Measurements from ENCODE around the gene SKIL.
"Not testable (repeated sequence)": the region's sequence is repeated elsewhere in the genome, so short reads cannot be mapped to it uniquely, and the experiment has no call there.

Gene SKIL

DNA sequence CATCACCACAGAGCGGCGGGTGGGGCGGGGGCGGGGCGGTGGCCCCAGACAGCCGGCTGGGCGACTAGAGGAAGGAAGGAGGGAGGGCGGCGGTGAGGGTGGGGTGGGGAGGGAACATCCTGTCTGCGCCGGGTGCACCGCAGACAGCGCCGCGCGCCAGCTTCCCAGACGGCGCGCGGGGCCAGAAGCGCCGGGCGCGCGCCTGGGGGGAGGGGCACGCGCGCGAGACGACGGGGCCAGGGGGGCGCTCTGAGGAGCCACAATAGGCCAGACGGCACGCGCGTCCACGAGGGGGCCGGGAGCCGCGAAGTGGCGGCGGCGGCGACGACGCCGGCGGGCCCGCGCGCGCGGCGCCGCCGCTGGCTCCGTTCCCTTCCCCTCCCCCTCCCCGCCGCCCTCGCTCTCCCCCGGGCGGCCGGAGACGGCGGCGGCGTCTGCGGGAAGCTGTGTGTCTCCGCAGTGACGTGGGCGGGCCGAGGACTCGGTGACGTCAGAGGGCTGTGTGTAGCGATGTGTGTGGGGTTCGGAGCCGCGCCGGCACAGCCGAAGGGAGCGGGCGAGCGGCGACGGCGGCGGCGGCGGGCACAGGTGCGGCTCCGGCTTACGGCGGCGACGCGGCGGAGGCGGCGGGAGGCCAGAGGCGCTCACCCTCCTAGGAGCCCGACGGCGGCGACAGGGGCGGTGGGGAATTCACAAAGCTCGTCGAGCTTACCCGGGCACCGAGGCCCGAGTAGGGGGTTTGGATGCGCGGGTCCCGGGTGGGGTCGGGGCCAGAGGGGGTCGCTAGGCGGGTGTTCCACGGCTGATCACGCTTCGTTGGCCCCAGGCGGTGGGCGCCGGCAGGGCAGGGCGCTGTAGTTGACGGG is at the start of gene SKIL:
SKIL (plus strand) TSS at position 540 of the 866 bp plus-strand sequence. CDS start 2,617 bp downstream, outside the sequence.
- peak; percentile 100 for DNase-seq

GRCh38 chr3:170309046-170309445 is 48.5 kb upstream of the SKIL start:
- DNase-seq = no peak

DNA sequence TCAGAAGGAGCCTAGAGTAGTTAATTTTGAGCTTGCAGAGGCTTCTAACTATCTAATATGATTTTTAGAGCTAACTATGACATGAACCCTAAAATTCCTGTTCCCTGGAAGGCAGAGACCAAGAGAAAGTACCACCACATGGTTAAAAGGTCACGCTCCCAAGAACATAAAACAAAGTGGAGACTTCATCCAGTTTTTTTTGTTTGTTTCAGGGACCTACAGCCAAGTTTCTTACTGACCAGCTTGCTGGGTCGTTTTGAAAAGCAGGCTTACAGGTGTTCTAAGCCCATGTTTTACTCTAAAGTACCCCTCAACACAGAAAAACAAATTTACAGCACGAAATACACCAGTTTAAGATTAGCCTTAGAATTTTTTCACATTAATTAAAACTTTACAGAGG is 39.6 kb upstream of the SKIL start:
- no peak for DNase-seq

DNA sequence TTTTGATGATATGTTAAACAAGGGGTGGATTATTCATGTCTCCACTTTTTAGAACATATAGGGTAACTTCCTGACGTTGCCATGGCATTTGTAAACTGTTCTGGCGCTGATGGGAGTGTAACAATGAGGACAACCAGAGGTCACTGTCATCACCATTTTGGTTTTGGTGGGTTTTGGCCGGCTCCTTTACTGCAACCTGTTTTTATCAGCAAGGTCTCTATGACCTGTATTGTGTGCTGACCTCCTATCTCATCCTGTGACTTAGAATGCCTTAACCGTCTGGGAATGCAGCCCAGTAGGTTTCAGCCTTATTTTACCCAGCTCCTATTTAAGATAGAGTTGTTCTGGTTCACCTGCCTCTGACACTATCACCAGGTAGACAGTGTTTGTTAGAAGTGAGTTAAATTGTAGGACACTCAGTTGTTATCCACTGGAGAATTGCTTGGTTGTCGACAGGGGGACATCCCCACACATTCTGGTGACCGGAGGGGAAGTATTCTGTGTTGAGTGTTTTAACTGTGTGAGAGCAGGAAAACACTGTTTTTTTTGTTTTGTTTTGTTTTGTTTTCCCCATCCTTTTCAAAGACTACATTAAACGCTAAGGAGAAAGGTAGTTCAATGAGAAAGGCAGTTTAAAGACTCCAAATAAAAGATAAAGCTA is 36.9 kb upstream of the SKIL start:
- DNase-seq = no peak

- DNase-seq = peak; percentile 52
Observed at GRCh38 chr3:170321321-170322034, 36.0 kb upstream of the SKIL start.

DNA sequence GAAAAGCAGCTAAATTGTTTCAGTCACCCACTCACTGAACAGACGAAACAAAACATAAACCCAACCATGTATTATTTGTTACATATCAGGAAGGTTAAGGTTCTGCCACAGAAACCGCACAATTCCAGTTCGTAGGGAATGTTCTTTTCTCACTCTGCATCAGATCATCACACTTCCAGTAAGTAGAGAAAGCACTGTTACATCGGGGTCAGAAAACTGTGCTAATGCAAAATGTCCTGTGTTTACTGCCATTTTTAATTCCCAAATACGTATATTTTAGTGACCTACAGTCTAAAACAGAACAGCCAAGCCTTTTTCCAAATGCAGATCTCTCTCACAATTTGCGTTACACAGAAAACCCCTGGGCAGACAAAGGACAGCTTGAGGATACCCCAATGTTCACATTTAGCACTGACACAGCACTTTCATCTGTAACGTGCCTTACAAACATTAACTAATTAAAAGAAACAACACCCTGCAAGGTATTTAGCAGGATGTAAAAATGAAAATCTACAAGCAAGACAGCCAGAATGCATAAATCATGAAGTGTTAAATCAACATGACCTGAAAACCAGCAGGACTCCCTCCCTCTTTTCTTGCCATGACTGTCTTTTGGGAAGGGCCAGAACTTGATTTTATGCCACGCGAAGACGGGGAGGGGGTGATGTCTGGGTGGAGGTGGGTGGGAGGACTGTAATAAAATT is 34.8 kb upstream of the SKIL start:
- peak; percentile 86 for DNase-seq

- peak; percentile 75 for DNase-seq
Observed at GRCh38 chr3:170323331-170323730, 34.2 kb upstream of the SKIL start.

- no peak for DNase-seq
Observed at GRCh38 chr3:170324962-170325361, 32.6 kb upstream of the SKIL start.

- no peak for DNase-seq
Observed at GRCh38 chr3:170327040-170327808, 30.3 kb upstream of the SKIL start.

- not testable (repeated sequence) for DNase-seq
Observed at GRCh38 chr3:170327868-170328548, 29.5 kb upstream of the SKIL start.

DNA sequence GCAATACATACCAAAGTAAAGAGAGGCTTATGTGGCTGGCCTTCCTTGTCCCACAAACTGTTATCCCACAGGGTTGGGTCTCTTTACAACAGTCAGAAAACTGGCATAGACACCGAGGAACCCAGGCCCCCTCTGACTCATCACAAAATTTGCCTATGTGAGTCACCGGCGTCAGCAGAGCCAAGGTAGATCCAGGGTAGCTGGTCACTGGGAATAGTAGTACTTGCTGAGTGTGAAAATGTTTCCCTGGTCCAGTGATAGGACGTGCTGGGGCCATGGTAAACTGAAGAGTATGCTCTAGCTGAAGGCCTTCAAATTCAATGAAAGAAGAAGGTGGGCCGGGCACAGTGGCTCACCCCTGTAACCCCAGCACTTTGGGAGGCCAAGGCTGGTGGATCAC is 27.1 kb upstream of the SKIL start:
- no peak for DNase-seq

GRCh38 chr3:170331143-170331542 is 26.4 kb upstream of the SKIL start:
- no peak for DNase-seq

- no peak for DNase-seq
Observed at GRCh38 chr3:170337420-170337819, 20.1 kb upstream of the SKIL start.

GRCh38 chr3:170338690-170339340 is 18.7 kb upstream of the SKIL start:
- DNase-seq = no peak

GRCh38 chr3:170342273-170342672 is 15.2 kb upstream of the SKIL start:
- DNase-seq = not testable (repeated sequence)

DNA sequence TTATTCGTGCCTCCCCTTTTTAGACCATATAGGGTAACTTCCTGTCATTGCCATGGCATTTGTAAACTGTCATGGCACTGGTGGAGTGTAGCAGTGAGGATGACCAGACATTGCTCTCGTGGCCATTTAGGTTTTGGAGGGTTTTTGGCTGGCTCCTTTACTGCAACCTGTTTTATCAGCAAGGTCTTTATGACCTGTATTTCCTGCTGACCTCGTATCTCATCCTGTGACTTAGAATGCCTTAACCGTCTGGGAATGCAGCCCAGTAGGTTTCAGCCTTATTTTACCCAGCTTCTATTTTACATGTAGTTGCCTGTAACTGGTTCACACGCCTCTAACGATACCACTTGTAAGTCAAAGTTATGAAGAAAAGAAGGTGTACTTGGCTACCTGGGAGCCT is 13.7 kb upstream of the SKIL start:
- DNase-seq = not testable (repeated sequence)

DNA sequence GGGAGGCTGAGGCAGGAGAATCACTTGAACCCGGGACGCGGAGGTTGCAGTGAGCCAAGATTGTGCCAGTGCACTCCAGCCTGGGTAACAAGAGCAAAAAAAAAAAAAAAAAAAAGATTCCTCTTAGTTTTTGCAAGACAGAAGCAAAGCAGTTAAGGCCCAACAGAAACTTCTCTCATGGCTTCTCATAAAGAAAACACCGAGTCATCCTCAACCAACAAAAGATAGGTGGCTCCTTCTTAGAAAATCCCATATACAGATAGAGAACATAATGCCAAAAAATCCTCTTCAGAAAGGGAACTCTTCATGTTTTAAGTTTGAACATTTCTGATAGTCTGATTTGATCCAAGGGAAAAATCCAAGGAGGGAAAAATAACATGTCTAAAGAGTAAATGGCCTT is 12.5 kb upstream of the SKIL start:
- DNase-seq = no peak

- no peak for DNase-seq
Observed at GRCh38 chr3:170346481-170347392, 10.8 kb upstream of the SKIL start.

- DNase-seq = peak; percentile 65
Observed at GRCh38 chr3:170350515-170351413, 6.8 kb upstream of the SKIL start.

Measured in NCI-H69 (cell line).